ENCODE results near the gene MRTFA.
"Not testable (repeated sequence)": the region's sequence is repeated elsewhere in the genome, so short reads cannot be mapped to it uniquely, and the experiment has no call there.

Gene MRTFA

GRCh38 chr22:40659166-40659565 lies 22.6 kb upstream of the MRTFA start:
- DNase-seq (ENCODE audit: low read depth): no peak

GRCh38 chr22:40656651-40657050 lies 20.1 kb upstream of the MRTFA start:
- DNase-seq (ENCODE audit: low read depth): not testable (repeated sequence)

- not testable (repeated sequence) for DNase-seq (ENCODE audit: low read depth)
Measured at GRCh38 chr22:40655941-40656340, 19.4 kb upstream of the MRTFA start.

- no peak for DNase-seq (ENCODE audit: low read depth)
Measured at GRCh38 chr22:40654522-40655167, 18.1 kb upstream of the MRTFA start.

GRCh38 chr22:40653361-40653760 lies 16.8 kb upstream of the MRTFA start:
- DNase-seq (ENCODE audit: low read depth): no peak

GRCh38 chr22:40651563-40652501 lies 15.3 kb upstream of the MRTFA start:
- peak; percentile 97 for DNase-seq (ENCODE audit: low read depth)

- no peak for DNase-seq (ENCODE audit: low read depth)
Measured at GRCh38 chr22:40651057-40651456, 14.5 kb upstream of the MRTFA start.

- no peak for DNase-seq (ENCODE audit: low read depth)
Measured at GRCh38 chr22:40648386-40648785, 11.9 kb upstream of the MRTFA start.

- DNase-seq (ENCODE audit: low read depth): no peak
Measured at GRCh38 chr22:40645579-40646197, 9.2 kb upstream of the MRTFA start.

GRCh38 chr22:40642316-40642715 lies 5.8 kb upstream of the MRTFA start:
- no peak for DNase-seq (ENCODE audit: low read depth)

- DNase-seq (ENCODE audit: low read depth): no peak
Measured at GRCh38 chr22:40641269-40641668, 4.8 kb upstream of the MRTFA start.

GRCh38 chr22:40638261-40638660 lies 1.7 kb upstream of the MRTFA start:
- no peak for DNase-seq (ENCODE audit: low read depth)

GRCh38 chr22:40637183-40638150 lies 948 bp upstream of the MRTFA start:
- DNase-seq (ENCODE audit: low read depth): no peak

- DNase-seq (ENCODE audit: low read depth): no peak
Measured at GRCh38 chr22:40635940-40636379, 559 bp downstream of the MRTFA start.

- no peak for DNase-seq (ENCODE audit: low read depth)
Measured at GRCh38 chr22:40635043-40635939, 1.2 kb downstream of the MRTFA start.

- DNase-seq (ENCODE audit: low read depth): no peak
Measured at GRCh38 chr22:40634119-40634903, 2.2 kb downstream of the MRTFA start.

- DNase-seq (ENCODE audit: low read depth): no peak
Measured at GRCh38 chr22:40633036-40633435, 3.5 kb downstream of the MRTFA start.

GRCh38 chr22:40631925-40632324 lies 4.6 kb downstream of the MRTFA start:
- DNase-seq (ENCODE audit: low read depth): no peak

- no peak for DNase-seq (ENCODE audit: low read depth)
Measured at GRCh38 chr22:40628354-40629042, 8.0 kb downstream of the MRTFA start.
